Thoracic aorta (tissue), 2 donors: ENCODE data around the gene LSP1. TPM values are rescaled to one million over a fixed set of nuclear protein-coding genes. Genes with fewer than 3 reads are reported as not detected.

Experiments used
- ATAC-seq: fragments of 150-250 bp; one replicate; pipeline ENCODE4 v1.8.0; 2017; ENCODE audit warnings: low read depth; ENCODE audit not compliant: insufficient number of reproducible peaks, low FRiP score
- DNase-seq: peaks from one replicate; pipeline ENCODE4 v3.0.0-alpha.2; 2020; ENCODE audit warnings: low spot score
- H3K27ac ChIP-seq, 2 donors: fragments of 200-600 bp; sonication (generic); 1 replicate in 1 of 2; 2 replicates in 1 of 2; pipeline ENCODE4 v1.5.1; 2016; ENCODE audit warnings: mild to moderate bottlenecking in 2 of 2, moderate library complexity in 2 of 2
- H3K27me3 ChIP-seq: fragments of 200-600 bp; sonication (generic); replicated peaks from 2 replicates; pipeline ENCODE4 v1.6.0; 2016; ENCODE audit warnings: mild to moderate bottlenecking; ENCODE audit not compliant: insufficient read depth
- H3K36me3 ChIP-seq: fragments of 200-600 bp; sonication (generic); one replicate; pipeline ENCODE4 v1.5.1; 2016
- H3K4me1 ChIP-seq, 2 donors: fragments of 200-600 bp; sonication (generic); 1 replicate in 1 of 2; 2 replicates in 1 of 2; pipeline versions ENCODE4 v1.5.1 to v1.6.0; 2016; ENCODE audit warnings: low read depth in 2 of 2, mild to moderate bottlenecking in 1 of 2; ENCODE audit not compliant: control insufficient read depth in 1 of 2
- H3K4me3 ChIP-seq: fragments of 200-600 bp; sonication (generic); 2 replicates; pipeline ENCODE4 v1.5.1; 2016; ENCODE audit warnings: mild to moderate bottlenecking
- H3K9me3 ChIP-seq: fragments of 200-600 bp; sonication (generic); 2 replicates; pipeline ENCODE4 v1.5.1; 2016
- total RNA-seq, 2 donors: library from RNA; depleted of rRNA; stranded (reverse); fragments of >200 nt; gene quantifications; one replicate each; pipeline versions ENCODE4 v1.1.0 to v1.2.3, GENCODE V29; 2016
- TF ChIP-seq, protein P1 (sequence below): fragments of 200-600 bp; sonication (generic); IDR thresholded peaks from one replicate; pipeline ENCODE4 v1.5.1; 2019; ENCODE audit warnings: antibody characterized with exemption

Gene LSP1
- total RNA-seq, 2 donors from 2014 or later: 23.6 to 40.5 TPM

DNA sequence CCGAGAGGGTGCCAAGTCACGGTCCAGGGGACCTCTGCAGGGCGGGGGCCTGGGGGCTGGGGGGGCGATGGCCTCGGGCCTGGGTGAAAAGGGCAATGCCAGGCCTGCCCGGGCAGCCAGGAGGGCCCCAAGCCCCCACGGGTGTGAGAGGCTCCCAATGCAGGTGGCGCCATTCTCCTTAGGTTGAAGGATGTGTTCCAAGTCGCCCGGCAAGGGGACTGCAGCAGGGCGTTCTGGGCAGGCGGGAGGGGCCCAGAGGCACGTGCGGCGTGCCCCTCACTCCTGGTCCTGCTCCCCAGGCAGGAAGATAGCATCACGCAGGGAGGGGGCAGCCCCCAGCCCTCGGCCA is 14.8 kb upstream of the LSP1 start:
- H3K36me3 ChIP-seq: no peaks in the 10 kb centered on the region
- no peak overlapping the region for H3K27ac ChIP-seq
- TF ChIP-seq, protein P1, sequence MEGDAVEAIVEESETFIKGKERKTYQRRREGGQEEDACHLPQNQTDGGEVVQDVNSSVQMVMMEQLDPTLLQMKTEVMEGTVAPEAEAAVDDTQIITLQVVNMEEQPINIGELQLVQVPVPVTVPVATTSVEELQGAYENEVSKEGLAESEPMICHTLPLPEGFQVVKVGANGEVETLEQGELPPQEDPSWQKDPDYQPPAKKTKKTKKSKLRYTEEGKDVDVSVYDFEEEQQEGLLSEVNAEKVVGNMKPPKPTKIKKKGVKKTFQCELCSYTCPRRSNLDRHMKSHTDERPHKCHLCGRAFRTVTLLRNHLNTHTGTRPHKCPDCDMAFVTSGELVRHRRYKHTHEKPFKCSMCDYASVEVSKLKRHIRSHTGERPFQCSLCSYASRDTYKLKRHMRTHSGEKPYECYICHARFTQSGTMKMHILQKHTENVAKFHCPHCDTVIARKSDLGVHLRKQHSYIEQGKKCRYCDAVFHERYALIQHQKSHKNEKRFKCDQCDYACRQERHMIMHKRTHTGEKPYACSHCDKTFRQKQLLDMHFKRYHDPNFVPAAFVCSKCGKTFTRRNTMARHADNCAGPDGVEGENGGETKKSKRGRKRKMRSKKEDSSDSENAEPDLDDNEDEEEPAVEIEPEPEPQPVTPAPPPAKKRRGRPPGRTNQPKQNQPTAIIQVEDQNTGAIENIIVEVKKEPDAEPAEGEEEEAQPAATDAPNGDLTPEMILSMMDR: no peak
- H3K27me3 ChIP-seq: no peaks in the 10 kb centered on the region
- DNase-seq (no peak), ATAC-seq (no peak)
- H3K4me1 ChIP-seq: no peaks in the 10 kb centered on the region
- no peak overlapping the region for H3K4me3 ChIP-seq
- H3K9me3 ChIP-seq: no peaks in the 10 kb centered on the region

GRCh38 chr11:1838426-1839144 is 14.3 kb upstream of the LSP1 start, which contains the start of gene TNNI2:
TSS of gene TNNI2 (plus strand) at chr11:1838981. CDS start at chr11:1839697, 716 bp downstream.
- DNase-seq: no peak
- H3K27ac ChIP-seq: no peak within 1 kb of the TSS

GRCh38 chr11:1839204-1839923 is 13.5 kb upstream of the LSP1 start:
- Histone ChIP-seq H3K4me1 (no peaks in the 10 kb centered on the region), H3K27ac (no peak overlapping the region), H3K36me3 (no peaks in the 10 kb centered on the region), H3K27me3 (no peaks in the 10 kb centered on the region), H3K9me3 (no peaks in the 10 kb centered on the region), H3K4me3 (no peak overlapping the region)
- ATAC-seq: no peak
- no peak for DNase-seq
- TF ChIP-seq, protein P1: no peak

More at GRCh38 chr11:1838426-1839144, 14.3 kb upstream of the LSP1 start, which contains the start of gene TNNI2:
- H3K9me3 ChIP-seq: no peaks in the 10 kb centered on the region
- H3K36me3 ChIP-seq: no peaks in the 10 kb centered on the region
- TF ChIP-seq, protein P1: no peak
- no peaks in the 10 kb centered on the region for H3K4me1 ChIP-seq
- no peak for ATAC-seq
- H3K27me3 ChIP-seq: no peaks in the 10 kb centered on the region
- H3K4me3 ChIP-seq: no peak within 1 kb of the TSS

- H3K27ac ChIP-seq: no peak overlapping the region
- H3K27me3 ChIP-seq: no peaks in the 10 kb centered on the region
- TF ChIP-seq, protein P1: no peak
- peak overlapping the region; percentile 27 for H3K4me3 ChIP-seq
- DNase-seq: no peak
- H3K4me1 ChIP-seq: no peaks in the 10 kb centered on the region
- H3K36me3 ChIP-seq: no peaks in the 10 kb centered on the region
- ATAC-seq: no peak
- H3K9me3 ChIP-seq: no peaks in the 10 kb centered on the region
Observed at GRCh38 chr11:1839924-1840779, 12.7 kb upstream of the LSP1 start.
